Stimulated activated CD8-positive, alpha-beta memory T cell treated with anti-CD3 and anti-CD28 coated beads, Interleukin-15, amount 100 ng/mL, for 1 hour (primary cell): ENCODE results near the gene ZNF518B.
"Not testable (repeated sequence)": the region's sequence is repeated elsewhere in the genome, so short reads cannot be mapped to it uniquely, and the experiment has no call there.

ENCODE experiments used
- DNase-seq: peaks from one replicate; pipeline ENCODE4 v3.0.0-alpha.2; 2020; ENCODE audit warnings: low read depth

The ZNF518B gene

GRCh38 chr4:10458177-10458576 is 951 bp upstream of the ZNF518B start:
- DNase-seq, result no peak

GRCh38 chr4:10456595-10457254 is 501 bp downstream of the ZNF518B start:
- DNase-seq, result no peak

- DNase-seq, result no peak
These were observed 999 bp downstream of the ZNF518B start for GRCh38 chr4:10456260-10456594.

- no peak for DNase-seq
These were observed 2.1 kb downstream of the ZNF518B start for GRCh38 chr4:10455133-10455532.

GRCh38 chr4:10454726-10455125 is 2.5 kb downstream of the ZNF518B start:
- no peak for DNase-seq

- DNase-seq, result no peak
These were observed 3.1 kb downstream of the ZNF518B start for GRCh38 chr4:10454121-10454520.

- no peak for DNase-seq
These were observed 8.2 kb downstream of the ZNF518B start for GRCh38 chr4:10448991-10449390.

GRCh38 chr4:10442976-10443375 is 14.2 kb downstream of the ZNF518B start:
- DNase-seq, result no peak

GRCh38 chr4:10441512-10441911 is 15.7 kb downstream of the ZNF518B start:
- DNase-seq, result no peak

- DNase-seq, result no peak
These were observed 18.3 kb downstream of the ZNF518B start for GRCh38 chr4:10438924-10439323.

- no peak for DNase-seq
These were observed 19.5 kb downstream of the ZNF518B start for GRCh38 chr4:10437735-10438134.

GRCh38 chr4:10427680-10428079 is 29.5 kb downstream of the ZNF518B start:
- not testable (repeated sequence) for DNase-seq

- DNase-seq, result no peak
These were observed 35.7 kb downstream of the ZNF518B start for GRCh38 chr4:10421344-10422055.

- DNase-seq, result no peak
These were observed 39.5 kb downstream of the ZNF518B start for GRCh38 chr4:10417740-10418139.

- no peak for DNase-seq
These were observed 40.8 kb downstream of the ZNF518B start for GRCh38 chr4:10416441-10416840.

- no peak for DNase-seq
These were observed 44.0 kb downstream of the ZNF518B start for GRCh38 chr4:10413177-10413576.

- DNase-seq, result no peak
These were observed 51.6 kb downstream of the ZNF518B start for GRCh38 chr4:10405672-10406071.

- no peak for DNase-seq
These were observed 53.4 kb downstream of the ZNF518B start for GRCh38 chr4:10403633-10404445.

- no peak for DNase-seq
These were observed 61.1 kb downstream of the ZNF518B start for GRCh38 chr4:10395971-10396580.
